H9 (cell line): Measurements from ENCODE around the gene DACH1. TPM values are rescaled to one million over a fixed set of nuclear protein-coding genes. Genes with fewer than 3 reads are reported as not detected.
A peak's percentile ranks its signal among the peaks of the same experiment; 100 is the strongest.

ENCODE experiments used
- DNase-seq: peaks from one replicate; pipeline ENCODE4 v3.0.0-alpha.2; 2017
- H2AFZ ChIP-seq: one replicate; pipeline ENCODE4 v1.6.1; 2013; ENCODE audit warnings: mild to moderate bottlenecking, low read length, control low read depth, moderate library complexity
- H2AK5ac ChIP-seq: 2 replicates; pipeline ENCODE4 v1.6.1; 2013; ENCODE audit warnings: low read length, control low read depth, mixed read lengths; ENCODE audit not compliant: insufficient read length
- H2BK120ac ChIP-seq: one replicate; pipeline ENCODE4 v1.6.1; 2013; ENCODE audit warnings: low read depth, mild to moderate bottlenecking, low read length, control low read depth, inconsistent platforms; ENCODE audit not compliant: poor library complexity, severe bottlenecking
- H2BK12ac ChIP-seq: 2 replicates; pipeline ENCODE4 v1.6.1; 2013; ENCODE audit warnings: low read length, control low read depth, mixed read lengths, low read depth; ENCODE audit not compliant: insufficient read length
- H2BK15ac ChIP-seq: 2 replicates; pipeline ENCODE4 v1.6.1; 2013; ENCODE audit warnings: low read depth, low read length, control low read depth
- H2BK20ac ChIP-seq: one replicate; pipeline ENCODE4 v1.6.1; 2013; ENCODE audit warnings: low read depth, mild to moderate bottlenecking, low read length, control low read depth, inconsistent platforms; ENCODE audit not compliant: poor library complexity, severe bottlenecking
- H2BK5ac ChIP-seq: 2 replicates; pipeline ENCODE4 v1.6.1; 2013; ENCODE audit warnings: low read length, control low read depth, mixed read lengths; ENCODE audit not compliant: insufficient read length
- H3K14ac ChIP-seq: 2 replicates; pipeline ENCODE4 v1.6.1; 2013; ENCODE audit warnings: low read length, control low read depth; ENCODE audit not compliant: insufficient read depth
- H3K18ac ChIP-seq: 2 replicates; pipeline ENCODE4 v1.6.1; 2013; ENCODE audit warnings: low read depth, mild to moderate bottlenecking, mixed read lengths, low read length, control low read depth; ENCODE audit not compliant: insufficient read length
- H3K23ac ChIP-seq: 2 replicates; pipeline ENCODE4 v1.6.1; 2013; ENCODE audit warnings: low read length, control low read depth, mixed read lengths, low read depth; ENCODE audit not compliant: insufficient read length
- H3K23me2 ChIP-seq: 2 replicates; pipeline ENCODE4 v1.6.1; 2013; ENCODE audit warnings: low read depth, mild to moderate bottlenecking, mixed read lengths, low read length, control low read depth; ENCODE audit not compliant: insufficient read length, poor library complexity, severe bottlenecking
- H3K27ac ChIP-seq: 2 replicates; pipeline ENCODE4 v1.5.1; 2013; ENCODE audit warnings: low read length, control low read depth, mixed read lengths, low read depth; ENCODE audit not compliant: insufficient read length
- H3K27me3 ChIP-seq: 2 replicates; pipeline ENCODE4 v1.6.1; 2013; ENCODE audit warnings: low read length, control low read depth, inconsistent platforms; ENCODE audit not compliant: insufficient read depth
- H3K4ac ChIP-seq: 2 replicates; pipeline ENCODE4 v1.6.1; 2013; ENCODE audit warnings: low read depth, mild to moderate bottlenecking, control low read depth, inconsistent platforms, low read length, moderate library complexity
- H3K4me1 ChIP-seq: 2 replicates; pipeline ENCODE4 v1.6.1; 2013; ENCODE audit warnings: low read length, control low read depth, inconsistent platforms; ENCODE audit not compliant: insufficient read depth
- H3K4me2 ChIP-seq: 2 replicates; pipeline ENCODE4 v1.6.1; 2013; ENCODE audit warnings: low read length, control low read depth, mixed read lengths; ENCODE audit not compliant: insufficient read length, insufficient read depth
- H3K56ac ChIP-seq: 2 replicates; pipeline ENCODE4 v1.6.1; 2013; ENCODE audit warnings: low read depth, mild to moderate bottlenecking, mixed read lengths, low read length, control low read depth; ENCODE audit not compliant: insufficient read length
- H3K79me1 ChIP-seq: 2 replicates; pipeline ENCODE4 v1.6.1; 2013; ENCODE audit warnings: low read depth, mild to moderate bottlenecking, moderate library complexity, low read length, control low read depth, inconsistent platforms; ENCODE audit not compliant: insufficient read depth, poor library complexity, severe bottlenecking
- H3K79me2 ChIP-seq: 2 replicates; pipeline ENCODE4 v1.6.1; 2013; ENCODE audit warnings: low read length, control low read depth, inconsistent platforms; ENCODE audit not compliant: insufficient read depth
- H3K9ac ChIP-seq: 2 replicates; pipeline ENCODE4 v1.6.1; 2013; ENCODE audit warnings: low read length, control low read depth, mixed read lengths; ENCODE audit not compliant: insufficient read length; ENCODE audit errors: extremely low read depth
- H3K9me3 ChIP-seq: one replicate; pipeline ENCODE4 v1.6.1; 2013; ENCODE audit warnings: low read depth, low read length, inconsistent platforms; ENCODE audit not compliant: control insufficient read depth
- H3T11ph ChIP-seq: one replicate; pipeline ENCODE4 v1.6.1; 2013; ENCODE audit warnings: mild to moderate bottlenecking, low read length, control low read depth, inconsistent platforms
- H4K20me1 ChIP-seq: one replicate; pipeline ENCODE4 v1.6.1; 2013; ENCODE audit not compliant: control insufficient read depth, insufficient read length, insufficient read depth
- H4K5ac ChIP-seq: 2 replicates; pipeline ENCODE4 v1.6.1; 2013; ENCODE audit warnings: low read depth, mild to moderate bottlenecking, mixed read lengths, low read length, control low read depth; ENCODE audit not compliant: insufficient read length
- H4K8ac ChIP-seq: replicated peaks from 2 replicates; pipeline ENCODE4 v1.6.1; 2013; ENCODE audit warnings: low read length, control low read depth, mixed read lengths, low read depth; ENCODE audit not compliant: insufficient read length
- H4K91ac ChIP-seq: 2 replicates; pipeline ENCODE4 v1.6.1; 2013; ENCODE audit warnings: low read depth, mild to moderate bottlenecking, moderate library complexity, mixed read lengths, low read length, control low read depth; ENCODE audit not compliant: insufficient read length
- H3K27ac Mint-ChIP-seq, 3 experiments: 2 replicates in 2 of 3; 3 replicates in 1 of 3; pipeline ENCODE4 v1.8.0; 2020 to 2021; ENCODE audit warnings: mixed read lengths in 3 of 3, mild to moderate bottlenecking in 1 of 3, moderate library complexity in 1 of 3
- H3K27me3 Mint-ChIP-seq: 2 replicates; pipeline ENCODE4 v1.8.0; 2021; ENCODE audit warnings: low read depth, mild to moderate bottlenecking, moderate library complexity, mixed read lengths
- H3K36me3 Mint-ChIP-seq, 3 experiments: 2 replicates in 2 of 3; 3 replicates in 1 of 3; pipeline ENCODE4 v1.8.0; 2020 to 2021; ENCODE audit warnings: low read depth in 3 of 3, mixed read lengths in 3 of 3; ENCODE audit not compliant: insufficient read depth in 1 of 3
- H3K4me1 Mint-ChIP-seq, 2 experiments: 2 replicates each; pipeline ENCODE4 v1.8.0; 2020; ENCODE audit warnings: mixed read lengths in 2 of 2
- H3K4me3 Mint-ChIP-seq, 2 experiments: 2 replicates in 1 of 2; 3 replicates in 1 of 2; pipeline ENCODE4 v1.8.0; 2020 to 2021; ENCODE audit warnings: mild to moderate bottlenecking in 2 of 2, mixed read lengths in 2 of 2, moderate library complexity in 1 of 2
- H3K9me3 Mint-ChIP-seq, 2 experiments: 2 replicates in 1 of 2; 3 replicates in 1 of 2; pipeline ENCODE4 v1.8.0; 2020; ENCODE audit warnings: mild to moderate bottlenecking in 2 of 2, mixed read lengths in 2 of 2, moderate library complexity in 1 of 2
- CTCF ChIP-seq: fragments of 200-600 bp; sonication (generic); conservative IDR thresholded peaks from 3 replicates; pipeline ENCODE4 v1.8.0; 2021; ENCODE audit warnings: antibody characterized with exemption, mild to moderate bottlenecking
- WGBS: extraction: QIAGEN DNeasy Blood & Tissue Kit; methylation state at CpG from one replicate; pipeline ENCODE4 v1.1.7; 2013; ENCODE audit warnings: missing lambda C conversion rate, low lambda C conversion rate, mixed read lengths; ENCODE audit not compliant: insufficient read length; ENCODE audit errors: extremely low coverage; 5-methylcytosine and 5-hydroxymethylcytosine counted together
- total RNA-seq: library from RNA; stranded (reverse); gene quantifications from 2 replicates; pipeline ENCODE4 v1.2.1, GENCODE V29; 2021

The DACH1 gene
- total RNA-seq, 1 experiment from 2014 or later: not detected

GRCh38 chr13:71460211-71460610 is 406.8 kb downstream of the DACH1 start:
- Mint-ChIP-seq H3K36me3 (no peaks in the 10 kb centered on the region), H3K9me3 (no peaks in the 10 kb centered on the region), H3K27me3 (no peaks in the 10 kb centered on the region), H3K4me1 (no peaks in the 10 kb centered on the region), H3K4me3 (no peak overlapping the region), H3K27ac (peak overlapping the region in 1 of 3 experiments; percentile 23; a peak in 1 of 7 replicates)
- Histone ChIP-seq H3K79me1 (no peaks in the 10 kb centered on the region), H4K91ac (no peak overlapping the region), H3K79me2 (no peaks in the 10 kb centered on the region), H4K20me1 (no peaks in the 10 kb centered on the region), H2BK5ac (no peak overlapping the region), H2BK15ac (no peak overlapping the region), H4K8ac (no peak overlapping the region), H3K27ac (no peak overlapping the region), H3K56ac (no peak overlapping the region), H3K18ac (no peak overlapping the region), H3K14ac (no peak overlapping the region), H2AK5ac (no peak overlapping the region), H3K9me3 (no peaks in the 10 kb centered on the region), H2BK20ac (no peak overlapping the region), H2BK120ac (no peak overlapping the region), H3K23ac (no peak overlapping the region), H3T11ph (no peak overlapping the region), H3K4ac (no peak overlapping the region), H2AFZ (no peak overlapping the region), H3K4me1 (no peaks in the 10 kb centered on the region), H3K9ac (no peak overlapping the region), H3K23me2 (no peaks in the 10 kb centered on the region), H3K4me2 (no peak overlapping the region), H3K27me3 (no peaks in the 10 kb centered on the region), H2BK12ac (no peak overlapping the region), H4K5ac (no peak overlapping the region)
- no peak for DNase-seq
- TF ChIP-seq CTCF: no peak
- no CpG with 5 or more reads among the region's 3 CpGs for WGBS
